OCI-LY7 (cell line): ENCODE measurements around the gene ICE2. TPM values are rescaled to one million over a fixed set of nuclear protein-coding genes. Genes with fewer than 3 reads are reported as not detected.

Experiments
- BruUV-seq: library from RNA; stranded (reverse); fragments of 400-500 nt; replicated peaks from 2 replicates; lab custom pipeline; 2021; lab: Mats Ljungman, UMichigan
- CTCF ChIA-PET: fragments of 300-600 bp; sonication (Branson Sonifier 250); formaldehyde crosslinking; loops from one replicate; lab custom pipeline; 2022; ENCODE audit warnings: antibody characterized with exemption; ENCODE audit not compliant: unreplicated experiment; lab: Charles Lee
- POLR2A ChIA-PET: fragments of 300-600 bp; sonication (Branson Sonifier 250); formaldehyde crosslinking; loops from one replicate; lab custom pipeline; 2022; ENCODE audit warnings: antibody characterized with exemption; lab: Charles Lee
- DNase-seq: peaks from one replicate; pipeline ENCODE4 v3.0.0-alpha.2; 2015; ENCODE audit warnings: low spot score
- H2AFZ ChIP-seq: fragments of 200-600 bp; sonication (generic), shearing (Covaris generic); 2 replicates; pipeline ENCODE4 v1.6.1; 2014; ENCODE audit warnings: mild to moderate bottlenecking, antibody characterized with exemption, low read length, moderate library complexity
- H3K27ac ChIP-seq: fragments of 200-600 bp; sonication (generic); 2 replicates; pipeline ENCODE4 v1.5.1; 2014; ENCODE audit warnings: mixed run types, low read depth, mild to moderate bottlenecking, moderate library complexity, low read length, inconsistent platforms; ENCODE audit not compliant: poor library complexity, severe bottlenecking
- H3K36me3 ChIP-seq: fragments of 200-600 bp; sonication (generic); 2 replicates; pipeline ENCODE4 v1.6.1; 2014; ENCODE audit warnings: mild to moderate bottlenecking, antibody characterized with exemption, low read length, moderate library complexity, mixed read lengths; ENCODE audit not compliant: insufficient read depth
- H3K4me1 ChIP-seq: fragments of 200-600 bp; sonication (generic); 2 replicates; pipeline ENCODE4 v1.5.1; 2014; ENCODE audit warnings: mild to moderate bottlenecking, low read length; ENCODE audit not compliant: insufficient read depth, poor library complexity, severe bottlenecking
- H3K4me2 ChIP-seq: fragments of 200-600 bp; sonication (generic); 2 replicates; pipeline ENCODE4 v1.6.1; 2014; ENCODE audit warnings: mild to moderate bottlenecking, low read length
- H3K4me3 ChIP-seq: fragments of 200-600 bp; sonication (generic); 2 replicates; pipeline ENCODE4 v1.5.1; 2014; ENCODE audit warnings: mild to moderate bottlenecking, low read depth, low read length; ENCODE audit not compliant: poor library complexity, severe bottlenecking
- H3K79me2 ChIP-seq: fragments of 200-600 bp; sonication (generic); 2 replicates; pipeline ENCODE4 v1.6.1; 2016; ENCODE audit warnings: low read depth, mild to moderate bottlenecking, low read length, moderate library complexity, mixed read lengths; ENCODE audit not compliant: insufficient read depth
- H3K9me2 ChIP-seq: fragments of 200-600 bp; sonication (generic); 2 replicates; pipeline ENCODE4 v1.6.1; 2016; ENCODE audit warnings: mild to moderate bottlenecking, low read length, mixed read lengths; ENCODE audit not compliant: insufficient read depth
- H3K9me3 ChIP-seq: fragments of 200-600 bp; sonication (generic); 2 replicates; pipeline ENCODE4 v1.6.1; 2014; ENCODE audit warnings: mild to moderate bottlenecking, mixed run types, low read length, mixed read lengths
- H4K20me1 ChIP-seq: fragments of 200-600 bp; sonication (generic); 2 replicates; pipeline ENCODE4 v1.6.1; 2014; ENCODE audit warnings: mild to moderate bottlenecking, antibody characterized with exemption, low read length, moderate library complexity, mixed read lengths; ENCODE audit not compliant: insufficient read depth
- CTCF ChIP-seq: fragments of 200-600 bp; sonication (generic); conservative IDR thresholded peaks from 2 replicates; pipeline ENCODE4 v1.5.1; 2014; ENCODE audit warnings: mild to moderate bottlenecking, antibody characterized with exemption, low read length, moderate library complexity, mixed read lengths
- EZH2phosphoT487 ChIP-seq: fragments of 200-600 bp; sonication (generic); IDR thresholded peaks from 2 replicates; pipeline ENCODE4 v1.6.1; 2018; ENCODE audit warnings: low read depth, borderline replicate concordance, mild to moderate bottlenecking, mixed run types, antibody characterized with exemption, low read length, moderate library complexity, mixed read lengths
- intact Hi-C: fragments of 100-400 bp; cut with micrococcal nuclease; formaldehyde crosslinking; loops from one replicate; pipeline ENCODE4 v1.10.0; 2022; ENCODE audit not compliant: unreplicated experiment
- total RNA-seq, 2 experiments: library from RNA; depleted of rRNA in 1 of 2; stranded (reverse); fragments of >200 nt in 1 of 2; shearing (Covaris generic) in 1 of 2; gene quantifications; 2 replicates each; pipeline ENCODE4 v1.2.3, GENCODE V29; 2014 to 2022

The ICE2 gene
- total RNA-seq, 2 experiments from 2014 or later: 37.1 to 78.1 TPM

- BruUV-seq: no TSS peak
- ChIA-PET POLR2A (no interaction called here), CTCF (no interaction called here)
- Histone ChIP-seq H3K4me2 (peak overlapping the region; percentile 91), H2AFZ (no peak overlapping the region; the same call in 1 of the 2 replicates), H3K4me1 (peaks cover 29% of the 10 kb centered on the region), H3K4me3 (peak overlapping the region; percentile 77), H3K79me2 (peaks cover 35% of the 10 kb centered on the region), H3K9me2 (no peaks in the 10 kb centered on the region), H4K20me1 (peaks cover 12% of the 10 kb centered on the region; the same call in 1 of the 2 replicates), H3K27ac (no peak overlapping the region), H3K36me3 (peaks cover 20% of the 10 kb centered on the region), H3K9me3 (no peaks in the 10 kb centered on the region)
- intact Hi-C loops: no loop called here
- TF ChIP-seq EZH2phosphoT487 (no peak), CTCF (no peak)
- DNase-seq: no peak
Measured at GRCh38 chr15:60480149-60480548, 1.2 kb upstream of the ICE2 start.

GRCh38 chr15:60479361-60480110 lies 594 bp upstream of the ICE2 start:
- H3K4me3 ChIP-seq: peak overlapping the region; percentile 77
- CTCF ChIA-PET: no interaction called here
- H3K36me3 ChIP-seq: peaks cover 26% of the 10 kb centered on the region
- H3K4me1 ChIP-seq: peaks cover 29% of the 10 kb centered on the region
- H3K27ac ChIP-seq: no peak overlapping the region
- H3K9me3 ChIP-seq: no peaks in the 10 kb centered on the region
- H3K79me2 ChIP-seq: peaks cover 42% of the 10 kb centered on the region
- peak overlapping the region; percentile 91 for H3K4me2 ChIP-seq
- H4K20me1 ChIP-seq: peaks cover 12% of the 10 kb centered on the region; the same call in 1 of the 2 replicates
- BruUV-seq: TSS peak; percentile 86
- peak; percentile 10 for DNase-seq
- intact Hi-C loops: no loop called here
- H2AFZ ChIP-seq: peak overlapping the region; percentile 95
- H3K9me2 ChIP-seq: no peaks in the 10 kb centered on the region
- TF ChIP-seq EZH2phosphoT487 (no peak), CTCF (no peak)
- POLR2A ChIA-PET: interaction anchor here (0.5 kb wide), 2 partner anchors 15 to 30 kb away, joined by 3 to 4 read pairs; no protein-coding TSS in a partner anchor
